HEK293 (cell line): ENCODE results near the gene ZSCAN9.

Experiments
- GLIS2 ChIP-seq: fragments of 450-650 bp; formaldehyde crosslinking; IDR thresholded peaks from 2 replicates; pipeline ENCODE4 v1.5.1; 2016; ENCODE audit warnings: missing biosample characterization, missing genetic modification characterization
- HIC1 ChIP-seq: fragments of 450-650 bp; formaldehyde crosslinking; IDR thresholded peaks from 2 replicates; pipeline ENCODE4 v1.5.1; 2016; ENCODE audit warnings: missing biosample characterization, missing genetic modification characterization
- KLF9 ChIP-seq: fragments of 450-650 bp; formaldehyde crosslinking; IDR thresholded peaks from 2 replicates; pipeline ENCODE4 v1.5.1; 2016; ENCODE audit warnings: missing biosample characterization, missing genetic modification characterization, low read depth
- SCRT2 ChIP-seq: fragments of 450-650 bp; formaldehyde crosslinking; IDR thresholded peaks from 2 replicates; pipeline ENCODE4 v1.5.1; 2016; ENCODE audit warnings: missing biosample characterization, missing genetic modification characterization
- SP2 ChIP-seq: fragments of 450-650 bp; formaldehyde crosslinking; IDR thresholded peaks from 2 replicates; pipeline ENCODE4 v1.5.1; 2016; ENCODE audit warnings: missing biosample characterization, missing genetic modification characterization
- SP7 ChIP-seq: fragments of 450-650 bp; formaldehyde crosslinking; IDR thresholded peaks from 2 replicates; pipeline ENCODE4 v1.5.1; 2016; ENCODE audit warnings: missing biosample characterization, missing genetic modification characterization
- WT1 ChIP-seq: fragments of 450-650 bp; formaldehyde crosslinking; IDR thresholded peaks from 2 replicates; pipeline ENCODE4 v1.5.1; 2016; ENCODE audit warnings: missing biosample characterization, missing genetic modification characterization
- ZBTB11 ChIP-seq: fragments of 450-650 bp; formaldehyde crosslinking; conservative IDR thresholded peaks from 2 replicates; pipeline ENCODE4 v1.5.1; 2016; ENCODE audit warnings: low read depth, missing biosample characterization, missing genetic modification characterization
- ZBTB26 ChIP-seq: fragments of 450-650 bp; formaldehyde crosslinking; optimal IDR thresholded peaks from 2 replicates; pipeline ENCODE3; 2016; ENCODE audit warnings: missing biosample characterization, mild to moderate bottlenecking, missing genetic modification characterization
- ZBTB8A ChIP-seq: fragments of 450-650 bp; formaldehyde crosslinking; IDR thresholded peaks from 2 replicates; pipeline ENCODE4 v1.5.1; 2016; ENCODE audit warnings: missing biosample characterization, missing genetic modification characterization
- ZNF140 ChIP-seq: fragments of 450-650 bp; formaldehyde crosslinking; IDR thresholded peaks from 2 replicates; pipeline ENCODE4 v1.5.1; 2016; ENCODE audit warnings: missing biosample characterization, missing genetic modification characterization
- ZNF2 ChIP-seq: fragments of 450-650 bp; formaldehyde crosslinking; IDR thresholded peaks from 2 replicates; pipeline ENCODE4 v1.5.1; 2016; ENCODE audit warnings: missing biosample characterization, missing genetic modification characterization
- ZNF449 ChIP-seq: fragments of 450-650 bp; formaldehyde crosslinking; IDR thresholded peaks from 2 replicates; pipeline ENCODE4 v1.5.1; 2017; ENCODE audit warnings: missing biosample characterization, mild to moderate bottlenecking, missing genetic modification characterization, moderate library complexity
- ZNF501 ChIP-seq: fragments of 450-650 bp; formaldehyde crosslinking; IDR thresholded peaks from 2 replicates; pipeline ENCODE4 v1.5.1; 2016; ENCODE audit warnings: missing biosample characterization, missing genetic modification characterization
- ZNF518A ChIP-seq: fragments of 450-650 bp; formaldehyde crosslinking; conservative IDR thresholded peaks from 2 replicates; pipeline ENCODE4 v1.5.1; 2016; ENCODE audit warnings: low read depth, missing biosample characterization, missing genetic modification characterization
- ZNF596 ChIP-seq: fragments of 450-650 bp; IDR thresholded peaks from 2 replicates; pipeline ENCODE4 v1.5.0; 2018; ENCODE audit warnings: missing biosample characterization, mild to moderate bottlenecking, missing genetic modification characterization, moderate library complexity
- ZNF600 ChIP-seq: fragments of 450-650 bp; formaldehyde crosslinking; IDR thresholded peaks from 2 replicates; pipeline ENCODE4 v1.5.1; 2016; ENCODE audit warnings: missing biosample characterization, missing genetic modification characterization
- ZNF629 ChIP-seq: fragments of 450-650 bp; formaldehyde crosslinking; IDR thresholded peaks from 2 replicates; pipeline ENCODE4 v1.5.1; 2017; ENCODE audit warnings: missing biosample characterization, missing genetic modification characterization
- ZNF692 ChIP-seq: fragments of 450-650 bp; formaldehyde crosslinking; IDR thresholded peaks from 2 replicates; pipeline ENCODE4 v1.5.1; 2016; ENCODE audit warnings: missing biosample characterization, missing genetic modification characterization
- ZNF837 ChIP-seq: fragments of 450-650 bp; formaldehyde crosslinking; IDR thresholded peaks from 2 replicates; pipeline ENCODE4 v1.5.1; 2016; ENCODE audit warnings: missing biosample characterization, missing genetic modification characterization
- ZSCAN30 ChIP-seq: fragments of 450-650 bp; IDR thresholded peaks from 2 replicates; pipeline ENCODE4 v1.5.1; 2018; ENCODE audit warnings: missing biosample characterization, mild to moderate bottlenecking, missing genetic modification characterization, moderate library complexity
- ZXDB ChIP-seq: fragments of 450-650 bp; formaldehyde crosslinking; IDR thresholded peaks from 2 replicates; pipeline ENCODE4 v1.5.1; 2016; ENCODE audit warnings: missing biosample characterization, missing genetic modification characterization

Gene ZSCAN9

GRCh38 chr6:28218312-28219248 is 6.5 kb upstream of the ZSCAN9 start (continued):
- TF ChIP-seq GLIS2 (tag by site-specific recombination) (peak; percentile 29; the same call in 1 of the 2 replicates), ZSCAN30 (tag by site-specific recombination) (peak; percentile 41; the same call in 1 of the 2 replicates), SP2 (tag by site-specific recombination) (peak; percentile 42), ZNF518A (peak; percentile 71), ZNF596 (tag by site-specific recombination) (peak; percentile 81), ZNF449 (tag by site-specific recombination) (peak; percentile 77), SP7 (tag by site-specific recombination) (peak; percentile 45), HIC1 (tag by site-specific recombination) (peak; percentile 60; the same call in 1 of the 2 replicates), ZNF837 (tag by site-specific recombination) (no peak), SCRT2 (tag by site-specific recombination) (no peak), ZBTB26 (tag by site-specific recombination) (peak; percentile 47), ZBTB8A (peak; percentile 97), ZNF140 (no peak), ZNF501 (tag by site-specific recombination) (peak; percentile 47; the same call in 1 of the 2 replicates), ZNF2 (peak; percentile 87; the same call in 1 of the 2 replicates), ZNF629 (tag by site-specific recombination) (no peak), ZBTB11 (tag by site-specific recombination) (peak; percentile 91), ZXDB (tag by site-specific recombination) (peak; percentile 56; the same call in 1 of the 2 replicates), ZNF600 (0 out of 2 replicates have a peak, but pooled peaks have one; percentile 41), KLF9 (tag by site-specific recombination) (no peak), ZNF692 (tag by site-specific recombination) (peak; percentile 50; the same call in 1 of the 2 replicates), WT1 (tag by site-specific recombination) (peak; percentile 25; the same call in 1 of the 2 replicates)
